ENCODE measurements around the gene ABCA3.
A peak's percentile ranks its signal among the peaks of the same experiment; 100 is the strongest.

Gene ABCA3

DNA sequence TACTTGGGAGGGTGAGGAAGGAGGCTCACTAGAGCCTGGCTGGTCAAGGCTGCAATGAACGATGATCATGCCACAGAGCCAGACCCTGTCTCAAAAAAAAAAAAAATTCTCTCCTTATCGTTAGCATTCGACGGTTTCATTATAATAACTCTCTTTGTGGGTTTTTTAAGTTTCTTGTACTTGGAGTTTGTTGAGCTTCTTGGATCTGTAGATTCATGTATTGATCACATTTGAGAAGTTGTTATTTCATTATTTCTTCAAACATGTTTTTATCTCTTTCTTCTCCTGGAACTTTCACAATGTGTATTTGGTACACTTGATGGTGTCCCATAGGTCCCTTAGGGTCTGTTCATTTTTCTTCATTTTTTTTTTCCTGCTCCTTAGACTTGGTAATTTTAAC lies 16.8 kb upstream of the ABCA3 start:
- DNase-seq (ENCODE audit: low read depth in 2 of 2), result no peak

- no peak for DNase-seq (ENCODE audit: low read depth in 2 of 2)
Observed at GRCh38 chr16:2350500-2350899, 10.0 kb upstream of the ABCA3 start.

DNA sequence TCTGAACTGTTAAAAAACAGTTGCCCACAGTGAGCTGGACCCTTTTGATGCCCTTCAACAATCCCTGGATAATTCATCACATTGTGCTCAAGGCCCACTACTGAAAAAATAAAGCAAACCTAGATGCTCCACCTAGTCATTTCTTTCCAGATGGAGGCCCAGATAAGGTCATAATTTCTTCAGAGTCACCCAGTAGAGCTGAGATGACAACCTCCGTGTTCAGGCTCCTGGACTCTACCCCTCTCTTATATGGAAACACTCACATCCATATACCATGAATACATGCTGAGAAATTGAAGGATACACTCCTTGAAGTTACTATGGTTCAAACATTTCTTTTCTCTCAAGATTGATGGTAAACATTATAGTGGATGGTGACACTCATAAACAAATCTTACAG lies 2.7 kb upstream of the ABCA3 start:
- no peak for DNase-seq (ENCODE audit: low read depth in 2 of 2)

GRCh38 chr16:2341456-2342447 lies 1.2 kb upstream of the ABCA3 start:
- DNase-seq (ENCODE audit: low read depth in 2 of 2), result no peak

DNA sequence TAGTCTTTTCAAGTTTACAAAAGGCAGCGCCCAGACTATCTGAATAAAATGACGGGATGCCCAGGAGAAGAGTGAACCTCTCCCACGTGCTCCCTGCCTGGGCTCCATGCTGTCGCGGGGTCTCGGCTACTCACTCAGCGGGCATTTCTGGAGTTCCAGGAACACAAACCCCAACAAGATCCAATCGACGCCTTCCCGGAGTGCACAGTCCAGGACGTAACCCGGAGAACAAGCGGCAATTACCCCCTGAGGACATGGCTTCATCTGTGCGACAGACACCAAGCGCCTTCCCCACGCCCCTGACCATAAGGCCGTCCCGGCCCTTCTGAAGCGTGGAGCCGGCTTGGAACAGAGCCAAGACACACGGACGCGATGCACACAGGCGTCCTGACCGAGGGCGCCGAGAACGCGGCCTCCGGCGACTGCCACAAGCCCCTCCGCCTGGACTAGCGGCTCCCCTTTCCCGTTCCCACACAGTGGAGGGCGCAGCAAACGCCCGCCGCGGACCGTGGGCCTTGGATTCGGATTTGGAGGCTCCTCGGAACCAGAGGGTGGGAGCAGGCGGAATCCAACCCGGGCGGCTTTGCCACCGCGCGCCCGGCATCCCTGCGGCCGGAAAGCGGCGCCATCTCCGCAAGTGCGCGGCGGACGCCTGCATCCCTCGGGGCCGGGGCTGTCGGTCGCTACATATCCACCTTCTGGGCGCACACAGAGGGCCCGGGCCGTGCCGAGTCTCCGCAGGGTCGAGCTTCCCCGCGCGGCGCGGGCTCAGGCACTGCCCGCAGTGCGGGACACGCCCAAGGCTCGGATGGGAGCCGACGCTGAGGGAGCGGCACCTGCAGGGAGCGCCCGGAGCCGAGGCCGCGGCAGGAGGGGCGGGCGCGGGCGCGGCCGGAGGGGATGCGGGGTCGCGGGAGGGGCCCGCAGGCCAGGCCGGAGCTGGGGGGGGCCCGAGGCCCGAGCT lies 725 bp downstream of the ABCA3 start:
- peak; percentile 11 to 22 for DNase-seq (ENCODE audit: low read depth in 2 of 2)

DNA sequence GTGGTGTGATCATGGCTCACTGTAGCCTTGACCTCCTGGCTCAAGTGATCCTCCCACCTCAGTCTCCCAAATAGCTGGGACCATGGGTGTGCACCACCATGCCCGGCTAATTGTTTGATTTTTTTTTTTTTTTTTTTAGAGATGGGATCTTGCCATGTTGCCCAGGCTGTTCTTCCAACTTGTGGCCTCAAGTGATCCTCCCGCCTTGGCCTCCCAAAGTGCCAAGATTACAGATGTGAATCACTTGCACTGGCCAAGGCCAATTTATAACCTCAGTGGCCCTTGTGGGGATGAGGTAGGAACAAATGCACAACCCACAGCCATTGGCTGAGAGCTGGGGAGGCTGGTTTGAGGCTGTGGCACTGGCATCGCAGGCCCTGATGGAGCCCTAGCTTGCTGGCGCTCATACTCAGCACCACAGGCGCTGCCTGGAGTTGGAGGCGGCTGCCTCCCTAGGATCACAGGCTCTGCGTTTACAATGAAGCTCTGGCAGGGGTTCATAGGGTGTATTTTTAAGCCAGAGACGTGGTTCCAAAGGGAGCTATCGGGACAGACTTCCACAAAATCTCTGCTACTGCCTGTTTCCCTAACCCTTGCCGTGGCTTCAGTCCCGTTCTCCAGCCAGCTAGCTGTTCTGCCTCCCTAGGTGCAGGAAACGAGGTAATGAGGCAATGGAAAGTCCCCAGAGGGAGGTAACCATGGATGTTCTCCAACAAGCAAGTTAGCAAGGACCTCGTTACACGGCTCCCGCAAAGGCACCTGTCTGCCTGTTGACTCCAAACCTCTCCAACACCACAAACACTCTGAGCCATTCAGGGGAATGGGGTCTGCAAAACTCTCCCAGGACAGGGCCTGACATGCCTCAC lies 2.9 kb downstream of the ABCA3 start:
- no peak for DNase-seq (ENCODE audit: low read depth in 2 of 2)

DNA sequence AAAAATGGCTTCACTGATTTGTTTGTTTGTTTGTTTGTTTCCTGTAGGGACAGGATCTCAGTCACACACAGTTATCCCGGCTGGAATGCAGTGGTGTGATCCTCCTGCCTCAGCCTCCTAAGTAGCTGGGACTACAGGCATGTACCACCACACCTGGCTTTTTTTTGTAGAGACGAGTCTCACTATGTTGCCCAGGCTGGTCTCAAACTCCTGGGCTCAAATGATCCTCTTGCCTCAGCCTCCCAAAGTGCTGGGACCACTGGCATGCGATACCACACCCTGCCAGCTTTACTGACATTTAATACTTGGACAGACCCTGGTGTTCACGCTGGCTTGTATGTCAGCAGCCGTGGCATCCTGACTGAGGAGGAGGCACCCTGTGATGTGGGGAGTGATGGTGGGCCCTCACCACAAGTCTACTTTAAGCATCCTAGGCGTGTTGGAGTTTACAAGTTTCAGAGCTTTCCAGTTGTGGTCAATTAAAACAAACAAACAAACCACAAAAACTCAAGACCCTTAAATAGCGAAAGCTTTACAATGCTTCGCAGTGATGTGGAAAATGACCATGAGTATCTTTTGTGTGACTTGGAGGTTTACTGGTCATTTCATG lies 5.1 kb downstream of the ABCA3 start:
- DNase-seq (ENCODE audit: low read depth in 2 of 2), result no peak

DNA sequence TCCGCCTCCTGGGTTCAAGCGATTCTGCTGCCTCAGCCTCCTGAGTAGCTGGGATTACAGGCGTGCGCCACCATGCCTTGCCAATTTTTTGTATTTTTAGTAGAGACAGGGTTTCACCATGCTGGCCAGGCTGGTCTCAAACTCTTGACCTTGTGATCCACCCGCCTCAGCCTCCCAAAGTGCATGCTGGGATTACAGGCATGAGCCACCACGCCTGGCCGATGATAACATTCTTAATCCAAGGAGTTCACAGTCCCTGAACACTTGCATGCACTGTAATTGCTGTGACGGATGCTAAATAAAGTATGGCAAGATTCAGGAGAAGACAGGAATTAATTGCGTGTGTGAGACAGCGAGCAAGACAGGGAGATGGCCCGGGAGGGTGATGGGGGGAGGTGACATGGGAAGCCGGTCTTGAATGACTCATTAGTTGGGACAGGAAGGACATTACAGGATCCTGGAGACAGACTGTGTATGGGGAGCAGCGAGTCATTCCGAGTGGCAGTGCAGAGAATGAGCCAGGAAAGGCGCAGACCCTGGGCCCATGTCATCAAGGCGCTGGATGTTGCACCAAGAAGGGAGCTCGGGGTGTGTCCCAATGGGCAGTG lies 6.7 kb downstream of the ABCA3 start:
- no peak for DNase-seq (ENCODE audit: low read depth in 2 of 2)

- DNase-seq (ENCODE audit: low read depth in 2 of 2), result no peak
Observed at GRCh38 chr16:2333231-2333630, 7.3 kb downstream of the ABCA3 start.

- no peak for DNase-seq (ENCODE audit: low read depth in 2 of 2)
Observed at GRCh38 chr16:2331931-2332267, 8.6 kb downstream of the ABCA3 start.

- DNase-seq (ENCODE audit: low read depth in 2 of 2), result no peak
Observed at GRCh38 chr16:2331199-2331930, 9.2 kb downstream of the ABCA3 start.

DNA sequence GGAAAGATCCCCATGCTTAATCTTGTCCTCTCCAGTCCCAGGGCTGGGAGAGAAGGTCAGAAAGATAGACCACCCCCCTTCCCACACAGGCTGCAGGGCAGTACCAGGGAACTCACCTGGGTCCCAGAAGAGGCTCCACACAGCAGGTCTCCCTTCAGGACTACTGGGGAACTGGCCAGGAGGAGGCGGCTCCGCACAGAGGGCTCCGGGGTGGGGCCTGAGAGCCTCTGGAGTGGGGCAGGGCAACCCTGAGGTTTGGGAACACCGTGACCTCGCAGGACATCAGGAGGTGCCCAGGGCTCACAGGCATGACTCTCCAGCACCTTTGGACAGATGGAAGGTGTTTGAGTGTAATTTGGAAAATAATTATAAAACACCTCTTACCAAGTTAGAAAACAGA lies 11.0 kb downstream of the ABCA3 start:
- no peak for DNase-seq (ENCODE audit: low read depth in 2 of 2)

- DNase-seq (ENCODE audit: low read depth in 2 of 2), result no peak
Observed at GRCh38 chr16:2328428-2328827, 12.1 kb downstream of the ABCA3 start.

DNA sequence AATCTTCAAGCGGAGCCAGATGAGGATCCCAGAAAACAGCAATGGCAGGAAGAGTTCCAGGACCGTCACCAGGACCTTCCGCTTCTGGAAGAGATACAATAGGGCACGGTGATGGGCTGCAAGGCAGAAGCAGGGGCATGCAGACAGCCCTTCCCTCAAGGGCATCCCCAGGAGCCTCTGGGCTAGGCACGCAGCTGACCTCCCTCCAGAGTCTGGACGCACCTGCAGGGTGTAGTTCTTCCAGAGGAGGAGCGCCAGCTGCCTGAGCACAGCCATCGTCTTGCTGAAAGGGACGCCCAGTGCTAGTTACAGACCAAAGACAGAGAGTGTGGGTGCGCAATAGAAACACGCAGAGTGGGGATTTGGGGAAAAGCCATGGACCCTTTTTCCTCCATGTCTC lies 14.3 kb downstream of the ABCA3 start:
- no peak for DNase-seq (ENCODE audit: low read depth in 2 of 2)

DNA sequence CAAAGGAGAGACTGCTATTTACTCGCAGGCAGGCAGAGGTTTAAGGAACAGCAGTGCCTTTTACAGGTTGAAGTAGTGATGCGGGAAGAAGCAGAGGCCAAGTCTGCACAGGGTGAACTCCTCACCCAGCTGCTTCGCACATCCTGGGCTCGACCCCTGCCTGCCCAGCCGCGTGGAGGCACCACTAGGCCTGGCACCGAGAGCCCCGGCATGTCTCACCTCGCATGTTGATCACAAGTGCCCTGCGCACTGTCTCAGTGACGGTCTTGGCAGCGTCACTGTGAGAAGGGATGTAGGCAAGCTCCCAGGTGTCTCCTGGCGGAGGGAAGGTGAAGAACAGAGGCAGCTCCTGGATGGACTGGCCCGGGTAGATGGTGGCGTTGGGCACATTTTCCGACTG lies 14.7 kb downstream of the ABCA3 start:
- DNase-seq (ENCODE audit: low read depth in 2 of 2), result no peak

- DNase-seq (ENCODE audit: low read depth in 2 of 2), result no peak
Observed at GRCh38 chr16:2325181-2325580, 15.3 kb downstream of the ABCA3 start.

- no peak for DNase-seq (ENCODE audit: low read depth in 2 of 2)
Observed at GRCh38 chr16:2324296-2324859, 16.1 kb downstream of the ABCA3 start.

- DNase-seq (ENCODE audit: low read depth in 2 of 2), result no peak
Observed at GRCh38 chr16:2323701-2324100, 16.8 kb downstream of the ABCA3 start.

GRCh38 chr16:2319606-2320005 lies 20.9 kb downstream of the ABCA3 start:
- DNase-seq (ENCODE audit: low read depth in 2 of 2), result no peak
